ENCODE results near the gene BIN1. TPM values are rescaled to one million over a fixed set of nuclear protein-coding genes. Genes with fewer than 3 reads are reported as not detected.

BIN1 gene
- total RNA-seq, 1 experiment from 2014 or later, result 198 TPM

GRCh38 chr2:127014630-127015029 lies 92.3 kb downstream of the BIN1 start:
- H3K4me3 ChIP-seq (ENCODE audit: low read depth, low read length), result no peak overlapping the region
- BruUV-seq (replicated peaks), result no TSS peak
- no peaks in the 10 kb centered on the region for H3K27me3 ChIP-seq (replicated peaks; ENCODE audit: control insufficient read depth, insufficient read depth, low read length)
- Mint-ChIP-seq H3K4me1 (ENCODE audit: low read depth, unreplicated experiment) (peaks cover 20% of the 10 kb centered on the region), H3K36me3 (ENCODE audit: insufficient read depth, unreplicated experiment) (no peaks in the 10 kb centered on the region), H3K9me3 (ENCODE audit: unreplicated experiment) (peaks cover 7% of the 10 kb centered on the region), H3K27ac (ENCODE audit: unreplicated experiment) (no peak overlapping the region), H3K4me3 (ENCODE audit: unreplicated experiment) (no peak overlapping the region), H3K27me3 (ENCODE audit: insufficient read depth, unreplicated experiment) (no peaks in the 10 kb centered on the region)
- no peak for DNase-seq
- H3K36me3 ChIP-seq (ENCODE audit: control insufficient read depth, insufficient read depth, low read length), result no peaks in the 10 kb centered on the region
- H3K4me1 ChIP-seq, result peaks cover 19% of the 10 kb centered on the region
- TF ChIP-seq CTCF (IDR thresholded peaks at IDR 0.05; ENCODE audit: insufficient read depth in 1 of 2, low read depth in 1 of 2, low read length in 1 of 2, severe bottlenecking in 1 of 2, unreplicated experiment in 1 of 2), result no peak
- ChIA-PET POLR2A (no interaction called here), CTCF (no interaction called here)
- intact Hi-C loops (cut with micrococcal nuclease; ENCODE audit: unreplicated experiment), result no loop called here
- peaks cover 5% of the 10 kb centered on the region; the same call in 1 of the 2 replicates for H3K9me3 ChIP-seq

- DNase-seq, result no peak
- Histone ChIP-seq H3K27me3 (replicated peaks; ENCODE audit: control insufficient read depth, insufficient read depth, low read length) (no peaks in the 10 kb centered on the region), H3K9me3 (peaks cover 7% of the 10 kb centered on the region; the same call in 1 of the 2 replicates), H3K4me1 (peaks cover 16% of the 10 kb centered on the region), H3K36me3 (ENCODE audit: control insufficient read depth, insufficient read depth, low read length) (no peaks in the 10 kb centered on the region), H3K4me3 (ENCODE audit: low read depth, low read length) (no peak overlapping the region)
- no TSS peak for BruUV-seq (replicated peaks)
- POLR2A ChIA-PET, result no interaction called here
- no peak for TF ChIP-seq CTCF (IDR thresholded peaks at IDR 0.05; ENCODE audit: insufficient read depth in 1 of 2, low read depth in 1 of 2, low read length in 1 of 2, severe bottlenecking in 1 of 2, unreplicated experiment in 1 of 2)
- H3K36me3 Mint-ChIP-seq (ENCODE audit: insufficient read depth, unreplicated experiment), result no peaks in the 10 kb centered on the region
- peaks cover 16% of the 10 kb centered on the region for H3K4me1 Mint-ChIP-seq (ENCODE audit: low read depth, unreplicated experiment)
- intact Hi-C loops (cut with micrococcal nuclease; ENCODE audit: unreplicated experiment), result no loop called here
- peaks cover 3% of the 10 kb centered on the region for H3K9me3 Mint-ChIP-seq (ENCODE audit: unreplicated experiment)
- H3K27ac Mint-ChIP-seq (ENCODE audit: unreplicated experiment), result no peak overlapping the region
- CTCF ChIA-PET, result no interaction called here
- no peak overlapping the region for H3K4me3 Mint-ChIP-seq (ENCODE audit: unreplicated experiment)
- no peaks in the 10 kb centered on the region for H3K27me3 Mint-ChIP-seq (ENCODE audit: insufficient read depth, unreplicated experiment)
Observed at GRCh38 chr2:127014224-127014623, 92.7 kb downstream of the BIN1 start.

GRCh38 chr2:127012868-127013267 lies 94.1 kb downstream of the BIN1 start:
- DNase-seq, result no peak
- ChIA-PET POLR2A (no interaction called here), CTCF (no interaction called here)
- Histone ChIP-seq H3K4me1 (peaks cover 8% of the 10 kb centered on the region), H3K36me3 (ENCODE audit: control insufficient read depth, insufficient read depth, low read length) (no peaks in the 10 kb centered on the region), H3K27me3 (replicated peaks; ENCODE audit: control insufficient read depth, insufficient read depth, low read length) (no peaks in the 10 kb centered on the region), H3K4me3 (ENCODE audit: low read depth, low read length) (no peak overlapping the region), H3K9me3 (peaks cover 7% of the 10 kb centered on the region; the same call in 1 of the 2 replicates)
- H3K4me1 Mint-ChIP-seq (ENCODE audit: low read depth, unreplicated experiment), result peaks cover 15% of the 10 kb centered on the region
- intact Hi-C loops (cut with micrococcal nuclease; ENCODE audit: unreplicated experiment), result no loop called here
- no peak overlapping the region for H3K4me3 Mint-ChIP-seq (ENCODE audit: unreplicated experiment)
- H3K27ac Mint-ChIP-seq (ENCODE audit: unreplicated experiment), result no peak overlapping the region
- no TSS peak for BruUV-seq (replicated peaks)
- H3K27me3 Mint-ChIP-seq (ENCODE audit: insufficient read depth, unreplicated experiment), result no peaks in the 10 kb centered on the region
- no peaks in the 10 kb centered on the region for H3K9me3 Mint-ChIP-seq (ENCODE audit: unreplicated experiment)
- TF ChIP-seq CTCF (IDR thresholded peaks at IDR 0.05; ENCODE audit: insufficient read depth in 1 of 2, low read depth in 1 of 2, low read length in 1 of 2, severe bottlenecking in 1 of 2, unreplicated experiment in 1 of 2), result no peak
- no peaks in the 10 kb centered on the region for H3K36me3 Mint-ChIP-seq (ENCODE audit: insufficient read depth, unreplicated experiment)

Data from Caco-2 (cell line).